Esophagus squamous epithelium (tissue), 5 donors: Measurements from ENCODE around the gene CEP250. TPM values are rescaled to one million over a fixed set of nuclear protein-coding genes. Genes with fewer than 3 reads are reported as not detected.
"Not testable (repeated sequence)": the region's sequence is repeated elsewhere in the genome, so short reads cannot be mapped to it uniquely, and the experiment has no call there.

Experiments
- DNase-seq: peaks from one replicate; lab custom pipeline; 2025; lab: John Stamatoyannopoulos, UW
- H3K27ac ChIP-seq, 4 donors: fragments of 200-600 bp; sonication (generic); one replicate each; pipeline ENCODE4 v1.5.1; 2016 to 2019; ENCODE audit warnings: mild to moderate bottlenecking in 1 of 4
- H3K27me3 ChIP-seq, 4 donors: fragments of 200-600 bp; sonication (generic); 1 replicate in 3 of 4; 2 replicates in 1 of 4; pipeline versions ENCODE4 v1.5.1 to v1.6.0; 2017 to 2021; ENCODE audit warnings: antibody characterized with exemption in 1 of 4
- H3K36me3 ChIP-seq, 3 donors: fragments of 200-600 bp; sonication (generic); one replicate each; pipeline ENCODE4 v1.5.1; 2016 to 2019
- H3K4me1 ChIP-seq, 3 donors: fragments of 200-600 bp; sonication (generic); one replicate each; pipeline ENCODE4 v1.5.1; 2017 to 2019
- H3K4me3 ChIP-seq, 4 donors: fragments of 200-600 bp; sonication (generic); 1 replicate in 3 of 4; 2 replicates in 1 of 4; pipeline ENCODE4 v1.5.1; 2016 to 2019; ENCODE audit warnings: mild to moderate bottlenecking in 2 of 4, moderate library complexity in 1 of 4
- H3K9me3 ChIP-seq, 3 donors: fragments of 200-600 bp; sonication (generic); one replicate each; pipeline ENCODE4 v1.5.1; 2016 to 2019
- POLR2A ChIP-seq, 4 donors: fragments of 450-650 bp; IDR thresholded peaks; one replicate each; pipeline ENCODE4 v1.6.1; 2017; ENCODE audit warnings: antibody characterized with exemption in 4 of 4, mild to moderate bottlenecking in 4 of 4, moderate library complexity in 3 of 4
- WGBS, 2 donors: methylation state at CpG; one replicate each; pipeline ENCODE4 v1.1.5; 2018; 5-methylcytosine and 5-hydroxymethylcytosine counted together
- intact Hi-C: fragments of 100-400 bp; cut with DNase I; formaldehyde crosslinking; loops from one replicate; pipeline ENCODE4 v1.15.0; 2022
- total RNA-seq, 4 donors: library from RNA; depleted of rRNA; stranded (reverse); fragments of >200 nt; gene quantifications; one replicate each; pipeline ENCODE4 v1.1.0, GENCODE V29; 2016
- TF ChIP-seq, protein P1 (sequence below), 6 experiments: fragments of 450-650 bp in 4 of 6; fragments of 200-600 bp in 2 of 6; sonication (generic) in 2 of 6; IDR thresholded peaks; one replicate each; pipeline ENCODE4 v1.5.1; 2016 to 2019; ENCODE audit warnings: antibody characterized with exemption in 6 of 6, mild to moderate bottlenecking in 4 of 6, moderate library complexity in 4 of 6
- donor health status: DM: yes; HTN: yes; CAD: no.

CEP250 gene
- total RNA-seq, 4 donors from 2014 or later: 10.6 to 22.7 (median 16.6) TPM

DNA sequence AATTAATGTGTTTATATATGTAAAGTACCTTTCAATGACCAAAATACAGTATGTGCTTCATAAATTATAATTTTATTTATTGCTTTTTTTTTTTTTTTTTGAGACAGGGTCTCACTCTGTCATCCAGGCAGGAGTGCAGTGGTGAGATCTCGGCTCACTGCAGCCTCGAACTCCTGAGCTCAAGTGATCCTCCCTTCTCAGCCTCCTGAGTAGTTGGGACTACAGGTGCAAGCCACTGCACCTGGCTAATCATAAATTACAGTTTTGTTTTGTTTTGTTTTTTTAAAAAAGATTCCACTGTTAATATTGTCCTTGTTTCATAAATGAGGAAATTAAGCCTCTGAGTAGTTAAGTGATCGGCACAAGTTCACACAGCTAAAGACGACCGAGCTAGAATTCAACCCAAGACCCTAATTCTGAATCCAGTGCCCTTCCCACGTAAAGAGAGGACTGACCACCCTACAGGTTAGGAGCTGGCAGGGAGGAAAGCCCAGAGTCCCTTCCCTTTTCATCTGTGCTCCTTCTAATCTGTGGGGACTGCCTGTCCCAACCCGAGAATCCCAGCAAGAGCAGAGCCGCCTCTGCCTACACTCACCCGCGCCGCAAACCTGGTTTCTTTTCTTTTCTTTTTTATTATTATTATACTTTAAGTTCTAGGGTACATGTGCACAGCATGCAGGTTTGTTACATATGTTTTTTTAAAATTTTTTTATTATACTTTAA lies 8.9 kb upstream of the CEP250 start:
- H3K4me1 ChIP-seq: peaks cover 1 to 23% (median 3%) of the 10 kb centered on the region in 3 donors
- TF ChIP-seq, protein P1, sequence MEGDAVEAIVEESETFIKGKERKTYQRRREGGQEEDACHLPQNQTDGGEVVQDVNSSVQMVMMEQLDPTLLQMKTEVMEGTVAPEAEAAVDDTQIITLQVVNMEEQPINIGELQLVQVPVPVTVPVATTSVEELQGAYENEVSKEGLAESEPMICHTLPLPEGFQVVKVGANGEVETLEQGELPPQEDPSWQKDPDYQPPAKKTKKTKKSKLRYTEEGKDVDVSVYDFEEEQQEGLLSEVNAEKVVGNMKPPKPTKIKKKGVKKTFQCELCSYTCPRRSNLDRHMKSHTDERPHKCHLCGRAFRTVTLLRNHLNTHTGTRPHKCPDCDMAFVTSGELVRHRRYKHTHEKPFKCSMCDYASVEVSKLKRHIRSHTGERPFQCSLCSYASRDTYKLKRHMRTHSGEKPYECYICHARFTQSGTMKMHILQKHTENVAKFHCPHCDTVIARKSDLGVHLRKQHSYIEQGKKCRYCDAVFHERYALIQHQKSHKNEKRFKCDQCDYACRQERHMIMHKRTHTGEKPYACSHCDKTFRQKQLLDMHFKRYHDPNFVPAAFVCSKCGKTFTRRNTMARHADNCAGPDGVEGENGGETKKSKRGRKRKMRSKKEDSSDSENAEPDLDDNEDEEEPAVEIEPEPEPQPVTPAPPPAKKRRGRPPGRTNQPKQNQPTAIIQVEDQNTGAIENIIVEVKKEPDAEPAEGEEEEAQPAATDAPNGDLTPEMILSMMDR (IDR thresholded peaks at IDR 0.05): no peak
- TF ChIP-seq POLR2A (IDR thresholded peaks at IDR 0.05): no peak
- DNase-seq: no peak
- no peaks in the 10 kb centered on the region for H3K36me3 ChIP-seq
- WGBS, 2 donors: 55 to 66% methylated on average over 11 of the region's 11 CpGs
- no peak overlapping the region for H3K27ac ChIP-seq
- peaks cover 0 to 12% (median 0%) of the 10 kb centered on the region in 4 donors for H3K27me3 ChIP-seq
- intact Hi-C loops: no loop called here
- peak overlapping the region; percentile 16 to 60 (median 39) for H3K4me3 ChIP-seq
- no peaks in the 10 kb centered on the region for H3K9me3 ChIP-seq

DNA sequence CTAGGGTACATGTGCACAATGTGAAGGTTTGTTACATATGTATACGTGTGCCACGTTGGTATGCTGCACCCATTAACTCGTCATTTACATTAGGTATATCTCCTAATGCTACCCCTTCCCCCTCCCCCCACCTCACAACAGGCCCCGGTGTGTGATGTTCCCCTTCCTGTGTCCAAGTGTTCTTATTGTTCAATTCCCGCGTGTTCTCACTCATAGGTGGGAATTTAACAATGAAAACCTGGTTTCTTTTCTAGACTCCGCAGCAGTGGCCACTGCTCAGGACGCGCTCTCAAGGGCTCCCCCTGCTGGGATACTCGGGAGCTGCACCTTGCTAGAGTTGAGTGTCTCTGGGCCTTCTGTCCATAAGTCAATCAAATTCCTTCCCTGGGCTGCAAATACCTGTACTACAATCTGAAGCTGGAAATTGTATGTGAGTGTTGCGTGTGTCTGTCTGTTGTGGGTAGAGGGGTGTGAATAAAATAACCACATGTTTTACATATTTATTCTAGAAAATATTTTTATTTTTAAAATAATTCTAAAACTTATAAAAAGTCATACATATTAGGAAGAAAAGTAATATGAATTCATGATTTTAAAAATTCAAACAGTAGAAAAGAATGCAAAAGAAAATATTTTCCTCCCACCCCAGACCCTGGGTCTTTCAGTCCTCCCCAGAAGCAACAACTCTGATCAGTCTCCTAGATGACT lies 8.2 kb upstream of the CEP250 start:
- peak; percentile 9 for DNase-seq
- peaks cover 3 to 30% (median 7%) of the 10 kb centered on the region in 3 donors for H3K4me1 ChIP-seq
- TF ChIP-seq, protein P1 (IDR thresholded peaks at IDR 0.05): peak; percentile 63 to 95 (median 94)
- no peak for TF ChIP-seq POLR2A (IDR thresholded peaks at IDR 0.05)
- H3K27me3 ChIP-seq: peaks cover 0 to 8% (median 0%) of the 10 kb centered on the region in 4 donors
- H3K27ac ChIP-seq: no peak overlapping the region
- no peaks in the 10 kb centered on the region for H3K36me3 ChIP-seq
- 0 to 2% methylated on average over 11 of the region's 11 CpGs for WGBS, 2 donors
- H3K4me3 ChIP-seq: peak overlapping the region; percentile 16 to 60 (median 39)
- H3K9me3 ChIP-seq: no peaks in the 10 kb centered on the region
- intact Hi-C loops: no loop called here

DNA sequence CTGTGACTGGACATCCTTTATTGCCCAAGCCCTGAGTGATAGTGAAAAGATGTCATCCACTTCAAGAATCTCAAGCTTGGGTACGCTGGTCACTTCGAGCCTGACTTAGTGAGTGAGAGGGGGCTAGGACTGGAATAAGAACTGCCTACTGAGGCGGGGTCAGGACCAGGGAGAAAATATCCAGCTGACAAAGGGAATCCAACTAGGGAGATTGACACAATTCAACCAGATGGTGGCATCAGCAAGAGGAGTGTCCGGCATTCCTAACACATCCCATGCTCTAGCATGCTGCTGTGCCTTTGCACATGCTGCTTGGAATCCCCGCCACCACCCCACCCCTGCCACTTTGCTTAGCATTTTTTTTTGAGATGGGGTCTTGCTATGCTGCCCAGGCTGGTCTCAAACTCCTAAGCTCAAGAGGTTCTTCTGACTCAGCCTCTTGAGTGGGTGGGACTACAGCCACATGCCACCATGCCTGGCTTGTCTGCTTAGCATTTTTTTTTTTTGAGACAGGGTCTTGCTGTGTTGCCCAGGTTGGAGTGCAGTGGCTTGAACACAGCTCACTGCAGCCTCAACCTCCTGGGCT lies 6.5 kb upstream of the CEP250 start:
- H3K9me3 ChIP-seq: no peaks in the 10 kb centered on the region
- no peak for DNase-seq
- H3K27ac ChIP-seq: no peak overlapping the region
- intact Hi-C loops: no loop called here
- no peaks in the 10 kb centered on the region for H3K36me3 ChIP-seq
- no peak for TF ChIP-seq POLR2A (IDR thresholded peaks at IDR 0.05)
- TF ChIP-seq, protein P1 (IDR thresholded peaks at IDR 0.05): no peak
- no peaks in the 10 kb centered on the region for H3K27me3 ChIP-seq
- H3K4me3 ChIP-seq: no peak overlapping the region
- WGBS, 2 donors: 84 to 89% methylated on average over 4 to 5 of the region's 5 CpGs
- peaks cover 3 to 47% (median 10%) of the 10 kb centered on the region in 3 donors for H3K4me1 ChIP-seq

DNA sequence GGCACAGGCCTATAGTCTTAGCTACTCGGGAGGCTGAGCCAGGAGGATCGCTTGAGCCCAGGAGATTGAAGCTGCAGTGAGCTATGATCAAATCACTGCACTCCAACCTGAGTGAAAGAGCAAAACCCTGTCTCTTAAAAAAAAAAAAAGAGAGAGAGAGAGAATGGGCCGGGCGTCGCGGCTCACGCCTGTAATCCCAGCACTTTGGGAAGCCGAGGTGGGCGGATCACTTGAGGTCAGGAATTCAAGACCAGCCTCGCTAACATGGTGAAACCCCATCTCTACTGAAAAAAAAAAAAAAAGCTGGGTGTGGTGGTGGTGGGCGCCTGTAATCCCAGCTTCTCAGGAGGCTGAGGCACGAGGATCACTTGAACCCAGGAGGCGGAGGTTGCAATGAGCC lies 5.5 kb upstream of the CEP250 start:
- DNase-seq, H3K27me3 ChIP-seq, H3K27ac ChIP-seq, H3K9me3 ChIP-seq, H3K4me3 ChIP-seq, intact Hi-C loops, H3K36me3 ChIP-seq: not testable (repeated sequence)
- 81 to 89% methylated on average over 13 of the region's 13 CpGs for WGBS, 2 donors
- H3K4me1 ChIP-seq: peaks cover 3 to 53% (median 13%) of the 10 kb centered on the region in 3 donors

DNA sequence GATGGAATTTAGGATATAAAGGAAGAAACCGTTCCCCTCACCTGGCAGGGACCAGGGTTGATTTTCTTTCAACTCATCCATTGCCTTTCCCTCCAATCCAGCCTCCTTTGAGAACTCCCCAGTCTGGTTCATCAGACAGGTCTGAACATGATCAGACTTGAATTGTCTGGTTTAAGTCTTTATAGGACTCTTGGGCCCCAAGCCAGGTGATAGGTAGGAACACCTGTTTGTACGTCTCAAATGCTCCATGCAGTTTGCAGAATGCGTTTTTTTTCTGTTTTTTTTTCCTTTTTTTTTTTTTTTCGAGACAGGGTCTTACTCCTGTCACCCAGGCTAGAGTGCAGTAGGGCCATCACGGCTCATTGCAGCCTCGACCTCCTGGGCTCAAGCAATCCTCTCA lies 4.1 kb upstream of the CEP250 start:
- H3K4me3 ChIP-seq: no peak overlapping the region
- H3K27ac ChIP-seq: peak overlapping the region in 3 of 4 donors; percentile 25 to 62 (median 57)
- no peak for DNase-seq
- 34 to 45% methylated on average over 6 of the region's 6 CpGs for WGBS, 2 donors
- intact Hi-C loops: no loop called here
- H3K27me3 ChIP-seq: no peaks in the 10 kb centered on the region
- peaks cover 3 to 61% (median 19%) of the 10 kb centered on the region in 3 donors for H3K4me1 ChIP-seq
- H3K36me3 ChIP-seq: no peaks in the 10 kb centered on the region
- H3K9me3 ChIP-seq: no peaks in the 10 kb centered on the region
- TF ChIP-seq POLR2A (IDR thresholded peaks at IDR 0.05): no peak
- TF ChIP-seq, protein P1 (IDR thresholded peaks at IDR 0.05): no peak
